ENCODE data around the gene STAG1. TPM values are rescaled to one million over a fixed set of nuclear protein-coding genes. Genes with fewer than 3 reads are reported as not detected.

STAG1 gene
- total RNA-seq, 1 donor from 2014 or later: 18.4 TPM

DNA sequence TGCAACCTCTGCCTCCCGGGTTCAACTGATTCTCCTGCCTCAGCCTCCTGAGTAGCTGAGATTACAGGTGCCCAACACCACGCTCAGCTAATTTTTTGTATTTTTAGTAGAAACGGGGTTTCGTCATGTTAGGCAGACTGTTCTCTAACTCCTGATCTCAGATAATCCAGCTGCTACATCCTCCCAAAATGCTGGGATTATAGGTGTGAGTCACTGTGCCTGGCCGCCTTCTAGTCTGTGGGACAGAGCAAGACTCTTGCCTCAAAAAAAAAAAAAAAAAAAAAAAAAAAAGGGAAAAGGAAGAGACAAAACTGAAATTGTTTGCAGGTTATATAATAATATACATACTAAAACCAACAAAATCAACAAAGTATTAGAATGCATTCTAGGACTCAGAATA is 286.9 kb downstream of the STAG1 start:
- H3K27me3 ChIP-seq (ENCODE audit: low read depth): no peaks in the 10 kb centered on the region
- intact Hi-C loops (cut with micrococcal nuclease): no loop called here
- no peak for DNase-seq
- no peak for TF ChIP-seq CTCF (IDR thresholded peaks at IDR 0.05; ENCODE audit: borderline replicate concordance)
- no peaks in the 10 kb centered on the region for H3K4me1 ChIP-seq
- no peak overlapping the region for H3K27ac ChIP-seq (replicated peaks)
- H3K9me3 ChIP-seq (replicated peaks): peaks cover 24% of the 10 kb centered on the region
- peaks cover 33% of the 10 kb centered on the region for H3K36me3 ChIP-seq
- no peak overlapping the region for H3K4me3 ChIP-seq

DNA sequence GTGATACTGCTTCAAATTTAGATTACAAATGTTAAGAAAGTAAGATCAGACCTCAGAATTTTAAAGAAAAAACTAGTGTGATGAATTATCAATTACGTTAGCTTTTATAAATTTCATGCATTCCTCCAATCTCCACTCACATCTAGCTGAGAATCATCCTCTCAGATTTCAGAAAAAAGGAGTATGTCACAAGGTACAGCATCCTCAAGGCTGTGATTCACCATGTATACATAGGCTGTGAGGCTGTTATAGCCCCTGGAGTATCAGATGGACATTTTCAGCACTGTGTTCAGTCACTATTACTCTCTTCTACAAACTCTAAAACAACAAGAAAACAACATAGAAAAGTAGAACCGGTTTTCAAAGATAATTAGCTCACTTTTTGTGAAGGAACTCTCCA is 287.7 kb downstream of the STAG1 start:
- H3K27ac ChIP-seq (replicated peaks): no peak overlapping the region
- intact Hi-C loops (cut with micrococcal nuclease): no loop called here
- no peak for DNase-seq
- no peaks in the 10 kb centered on the region for H3K4me1 ChIP-seq
- TF ChIP-seq CTCF (IDR thresholded peaks at IDR 0.05; ENCODE audit: borderline replicate concordance): no peak
- no peak overlapping the region for H3K4me3 ChIP-seq
- H3K27me3 ChIP-seq (ENCODE audit: low read depth): no peaks in the 10 kb centered on the region
- peaks cover 33% of the 10 kb centered on the region for H3K36me3 ChIP-seq
- peaks cover 16% of the 10 kb centered on the region for H3K9me3 ChIP-seq (replicated peaks)

DNA sequence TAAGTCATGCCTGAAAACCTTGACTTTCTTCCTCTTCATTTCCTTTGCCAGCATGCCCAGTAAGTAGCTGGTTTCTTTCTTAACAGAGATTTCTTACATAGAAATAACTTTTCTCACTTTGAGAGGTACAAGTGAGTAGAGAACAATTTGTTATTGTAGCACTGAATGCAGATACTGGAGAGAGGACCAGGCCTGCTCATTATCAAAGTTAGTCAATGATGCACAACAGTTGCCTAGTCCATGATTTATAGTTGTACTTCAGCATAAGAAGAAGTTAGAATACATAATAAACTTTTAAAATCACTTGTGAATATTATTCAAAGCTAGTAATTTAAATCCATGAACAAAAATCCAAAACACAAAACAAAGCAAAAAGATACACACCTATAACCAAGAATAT is 289.0 kb downstream of the STAG1 start:
- peaks cover 26% of the 10 kb centered on the region for H3K9me3 ChIP-seq (replicated peaks)
- peaks cover 35% of the 10 kb centered on the region for H3K36me3 ChIP-seq
- DNase-seq: no peak
- H3K4me3 ChIP-seq: no peak overlapping the region
- TF ChIP-seq CTCF (IDR thresholded peaks at IDR 0.05; ENCODE audit: borderline replicate concordance): no peak
- no peak overlapping the region for H3K27ac ChIP-seq (replicated peaks)
- H3K4me1 ChIP-seq: no peaks in the 10 kb centered on the region
- intact Hi-C loops (cut with micrococcal nuclease): no loop called here
- no peaks in the 10 kb centered on the region for H3K27me3 ChIP-seq (ENCODE audit: low read depth)

DNA sequence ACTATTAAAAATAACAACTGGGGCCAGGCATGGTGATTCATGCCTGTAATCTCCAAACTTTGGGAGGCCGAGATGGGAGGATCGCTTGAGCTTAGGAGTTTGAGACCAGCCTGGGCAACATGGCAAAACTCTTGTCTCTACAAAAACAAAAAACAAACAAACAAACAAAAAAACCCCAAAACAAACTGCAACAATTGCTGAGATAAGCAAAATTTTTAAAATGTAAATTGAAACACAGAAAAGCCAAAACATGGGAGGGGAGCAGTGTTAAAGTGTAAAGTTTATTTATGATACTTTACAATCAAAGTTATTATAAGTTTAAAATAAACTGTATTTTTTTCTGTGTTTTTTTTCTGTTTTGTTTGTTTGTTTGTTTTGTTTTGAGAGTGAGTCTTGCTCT is 294.4 kb downstream of the STAG1 start:
- Histone ChIP-seq H3K4me3 (no peak overlapping the region), H3K27me3 (ENCODE audit: low read depth) (no peaks in the 10 kb centered on the region), H3K36me3 (peaks cover 66% of the 10 kb centered on the region), H3K4me1 (no peaks in the 10 kb centered on the region), H3K9me3 (replicated peaks) (peaks cover 58% of the 10 kb centered on the region), H3K27ac (replicated peaks) (no peak overlapping the region)
- intact Hi-C loops (cut with micrococcal nuclease): no loop called here
- no peak for TF ChIP-seq CTCF (IDR thresholded peaks at IDR 0.05; ENCODE audit: borderline replicate concordance)
- no peak for DNase-seq

DNA sequence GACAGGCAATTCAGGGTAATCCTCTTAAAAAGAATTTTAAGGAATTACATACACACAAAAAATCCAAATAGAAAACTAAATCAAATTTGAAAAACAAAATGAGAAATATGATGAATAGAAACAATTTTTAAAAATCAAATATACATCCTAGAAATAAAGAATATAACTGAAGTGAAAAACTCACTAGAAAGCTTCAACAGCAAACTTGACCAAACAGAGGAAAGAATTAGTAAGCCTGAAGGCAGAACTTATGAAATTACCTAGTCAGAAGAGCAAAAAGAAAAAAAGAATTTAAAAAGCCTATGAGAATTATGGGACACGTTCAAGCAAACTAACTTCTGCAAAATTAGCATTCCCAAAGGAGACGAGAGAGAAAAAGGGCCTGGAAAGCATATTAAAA is 296.0 kb downstream of the STAG1 start:
- no peak for DNase-seq
- TF ChIP-seq CTCF (IDR thresholded peaks at IDR 0.05; ENCODE audit: borderline replicate concordance): no peak
- no peak overlapping the region for H3K4me3 ChIP-seq
- no peak overlapping the region for H3K27ac ChIP-seq (replicated peaks)
- intact Hi-C loops (cut with micrococcal nuclease): no loop called here
- no peaks in the 10 kb centered on the region for H3K27me3 ChIP-seq (ENCODE audit: low read depth)
- no peaks in the 10 kb centered on the region for H3K4me1 ChIP-seq
- H3K36me3 ChIP-seq: peaks cover 68% of the 10 kb centered on the region
- H3K9me3 ChIP-seq (replicated peaks): peaks cover 53% of the 10 kb centered on the region

GRCh38 chr3:136444581-136444980 is 307.6 kb downstream of the STAG1 start:
- Histone ChIP-seq H3K4me1 (no peaks in the 10 kb centered on the region), H3K4me3 (no peak overlapping the region), H3K27me3 (ENCODE audit: low read depth) (no peaks in the 10 kb centered on the region), H3K9me3 (replicated peaks) (no peaks in the 10 kb centered on the region), H3K36me3 (peaks cover 24% of the 10 kb centered on the region), H3K27ac (replicated peaks) (no peak overlapping the region)
- no peak for TF ChIP-seq CTCF (IDR thresholded peaks at IDR 0.05; ENCODE audit: borderline replicate concordance)
- intact Hi-C loops (cut with micrococcal nuclease): no loop called here
- no peak for DNase-seq
